ENCODE data around the gene NFIX. TPM values are rescaled to one million over a fixed set of nuclear protein-coding genes. Genes with fewer than 3 reads are reported as not detected.

Gene NFIX
- total RNA-seq, 1 experiment from 2014 or later = 69.7 TPM

DNA sequence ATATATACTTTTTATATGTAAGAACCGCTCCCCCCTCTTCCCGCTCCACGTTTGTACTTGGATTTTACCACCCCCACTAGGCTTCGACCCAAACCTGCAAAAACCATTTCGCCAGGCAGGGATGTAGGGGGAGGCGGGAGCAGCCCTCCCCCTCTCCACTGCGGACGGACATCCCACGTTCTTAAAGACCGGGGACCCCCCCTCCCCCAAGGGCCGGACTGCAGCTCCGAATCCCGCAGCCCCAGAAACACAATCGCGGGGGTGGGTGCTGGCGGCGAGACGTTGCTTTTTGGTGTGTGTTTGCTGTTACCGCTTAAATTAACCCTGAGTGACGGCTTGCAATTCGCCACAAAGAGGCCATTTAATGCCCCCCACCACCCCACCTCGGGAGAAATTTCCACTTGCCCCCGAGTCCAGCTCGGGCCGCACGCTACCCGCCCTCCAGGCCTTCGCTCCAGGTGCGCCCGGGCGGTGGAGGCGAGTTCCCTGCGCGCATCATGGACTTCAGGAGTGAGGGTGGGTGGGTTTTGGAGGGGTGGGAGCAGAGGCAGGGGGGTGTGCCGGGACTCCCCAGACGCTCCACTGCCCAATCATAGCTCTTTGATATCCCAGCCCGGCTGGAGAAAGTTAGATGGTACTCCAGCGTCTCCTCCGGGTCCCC is 15.8 kb downstream of the NFIX start:
- intact Hi-C loops (cut with micrococcal nuclease; ENCODE audit: unreplicated experiment) = no loop called here
- H3K9me3 ChIP-seq (ENCODE audit: low read depth, low read length, poor library complexity, severe bottlenecking) = no peaks in the 10 kb centered on the region
- no TSS peak for BruUV-seq (replicated peaks)
- no peaks in the 10 kb centered on the region for H3K36me3 ChIP-seq (ENCODE audit: insufficient read depth, low read length, poor library complexity, severe bottlenecking)
- H3K27me3 ChIP-seq (replicated peaks; ENCODE audit: insufficient read depth, low read depth, low read length, poor library complexity) = no peaks in the 10 kb centered on the region
- H3K4me1 ChIP-seq (ENCODE audit: insufficient read depth, low read length, poor library complexity, severe bottlenecking) = peaks cover 11% of the 10 kb centered on the region
- POLR2A ChIA-PET (ENCODE audit: low non-redundant PET) = interaction anchor here (0.6 kb wide), 1 partner anchor 126 kb away, joined by 3 read pairs; no protein-coding TSS in a partner anchor
- CTCF ChIA-PET = interaction anchor here (1.0 kb wide), 1 partner anchor 50 kb away, joined by 3 read pairs; no protein-coding TSS in a partner anchor
- no peak overlapping the region for H3K4me3 ChIP-seq (ENCODE audit: low read depth, low read length, poor library complexity, severe bottlenecking)
- no peak for DNase-seq (ENCODE audit: low spot score)
- no peak overlapping the region for H3K27ac ChIP-seq (ENCODE audit: low read depth, low read length, poor library complexity, severe bottlenecking)
- no peak for TF ChIP-seq CTCF (conservative IDR thresholded peaks at IDR 0.05; ENCODE audit: low read depth, low read length)
- TF ChIP-seq EZH2 (IDR thresholded peaks at IDR 0.05; ENCODE audit: borderline replicate concordance, low read depth, low read length, poor library complexity, severe bottlenecking) = no peak

- Histone ChIP-seq H3K27me3 (replicated peaks; ENCODE audit: insufficient read depth, low read depth, low read length, poor library complexity) (no peaks in the 10 kb centered on the region), H3K27ac (ENCODE audit: low read depth, low read length, poor library complexity, severe bottlenecking) (no peak overlapping the region), H3K9me3 (ENCODE audit: low read depth, low read length, poor library complexity, severe bottlenecking) (no peaks in the 10 kb centered on the region), H3K36me3 (ENCODE audit: insufficient read depth, low read length, poor library complexity, severe bottlenecking) (no peaks in the 10 kb centered on the region), H3K4me3 (ENCODE audit: low read depth, low read length, poor library complexity, severe bottlenecking) (no peak overlapping the region), H3K4me1 (ENCODE audit: insufficient read depth, low read length, poor library complexity, severe bottlenecking) (peaks cover 18% of the 10 kb centered on the region)
- no peak for TF ChIP-seq CTCF (conservative IDR thresholded peaks at IDR 0.05; ENCODE audit: low read depth, low read length)
- ChIA-PET CTCF (interaction anchor here (1.0 kb wide), 1 partner anchor 49 kb away, joined by 3 read pairs; no protein-coding TSS in a partner anchor), POLR2A (ENCODE audit: low non-redundant PET) (no interaction called here)
- no peak for DNase-seq (ENCODE audit: low spot score)
- intact Hi-C loops (cut with micrococcal nuclease; ENCODE audit: unreplicated experiment) = no loop called here
- BruUV-seq (replicated peaks) = no TSS peak
Observed at GRCh38 chr19:13011653-13012389, 16.5 kb downstream of the NFIX start.

- no TSS peak for BruUV-seq (replicated peaks)
- POLR2A ChIA-PET (ENCODE audit: low non-redundant PET) = no interaction called here
Observed at GRCh38 chr19:13012390-13012689, 17.1 kb downstream of the NFIX start.

More at GRCh38 chr19:13012390-13012689, 17.1 kb downstream of the NFIX start:
- intact Hi-C loops (cut with micrococcal nuclease; ENCODE audit: unreplicated experiment) = no loop called here
- H3K4me1 ChIP-seq (ENCODE audit: insufficient read depth, low read length, poor library complexity, severe bottlenecking) = peaks cover 20% of the 10 kb centered on the region
- H3K9me3 ChIP-seq (ENCODE audit: low read depth, low read length, poor library complexity, severe bottlenecking) = no peaks in the 10 kb centered on the region
- TF ChIP-seq CTCF (conservative IDR thresholded peaks at IDR 0.05; ENCODE audit: low read depth, low read length) = no peak
- no peak for TF ChIP-seq EZH2 (IDR thresholded peaks at IDR 0.05; ENCODE audit: borderline replicate concordance, low read depth, low read length, poor library complexity, severe bottlenecking)
- CTCF ChIA-PET = no interaction called here
- peak overlapping the region; percentile 72 for H3K27ac ChIP-seq (ENCODE audit: low read depth, low read length, poor library complexity, severe bottlenecking)
- H3K27me3 ChIP-seq (replicated peaks; ENCODE audit: insufficient read depth, low read depth, low read length, poor library complexity) = no peaks in the 10 kb centered on the region
- DNase-seq (ENCODE audit: low spot score) = no peak
- H3K36me3 ChIP-seq (ENCODE audit: insufficient read depth, low read length, poor library complexity, severe bottlenecking) = no peaks in the 10 kb centered on the region
- peak overlapping the region; percentile 38 for H3K4me3 ChIP-seq (ENCODE audit: low read depth, low read length, poor library complexity, severe bottlenecking)

All from A673 (cell line).